BJ (cell line): ENCODE measurements around the gene B2M. TPM values are rescaled to one million over a fixed set of nuclear protein-coding genes. Genes with fewer than 3 reads are reported as not detected.
"Not testable (repeated sequence)": the region's sequence is repeated elsewhere in the genome, so short reads cannot be mapped to it uniquely, and the experiment has no call there.

ENCODE experiments used
- CTCF ChIA-PET: fragments of 350-600 bp; formaldehyde crosslinking; extraction: SDS; loops from one replicate; lab custom pipeline; 2021; ENCODE audit warnings: antibody characterized with exemption, inconsistent platforms; lab: Yijun Ruan, JAX
- POLR2A ChIA-PET: fragments of 300-600 bp; sonication (Branson Sonifier 250); formaldehyde crosslinking; extraction: SDS; loops from one replicate; lab custom pipeline; 2021; ENCODE audit warnings: antibody characterized with exemption; lab: Charles Lee
- DNase-seq: peaks from one replicate; pipeline ENCODE4 v3.0.0-alpha.2; 2011; ENCODE audit warnings: low read depth
- H3K27me3 ChIP-seq: 2 replicates; pipeline ENCODE4 v1.6.0; 2011; ENCODE audit warnings: low read length; ENCODE audit not compliant: control insufficient read depth, insufficient read depth
- H3K36me3 ChIP-seq: 2 replicates; pipeline ENCODE4 v1.5.1; 2011; ENCODE audit warnings: low read length; ENCODE audit not compliant: control insufficient read depth, insufficient read depth
- H3K4me3 ChIP-seq: 2 replicates; pipeline ENCODE4 v1.5.1; 2011; ENCODE audit warnings: low read depth, mild to moderate bottlenecking, control low read depth, low read length
- CTCF ChIP-seq: IDR thresholded peaks from 2 replicates; pipeline ENCODE4 v1.5.1; 2011; ENCODE audit warnings: low read depth, mild to moderate bottlenecking, control low read depth, inconsistent platforms, low read length, moderate library complexity; ENCODE audit not compliant: insufficient read depth
- polyA plus RNA-seq: library from polyadenylated mRNA; depleted of rRNA; stranded (reverse); fragments of >200 nt; gene quantifications from 2 replicates; pipeline ENCODE4 v1.2.3, GENCODE V29; 2011

B2M gene
- polyA plus RNA-seq, 1 experiment = 2,480 TPM

- ChIA-PET CTCF (interaction anchor here (1.0 to 1.3 kb wide), 2 partner anchors 29 to 44 kb away, joined by 3 to 4 read pairs; partner anchors contain the start of genes SPG11 and TRIM69), POLR2A (no interaction called here)
- H3K36me3 ChIP-seq = no peaks in the 10 kb centered on the region
- no peak for TF ChIP-seq CTCF
- no peak for DNase-seq
- H3K27me3 ChIP-seq = peaks cover 4% of the 10 kb centered on the region
- H3K4me3 ChIP-seq = no peak overlapping the region
Observed at GRCh38 chr15:44692659-44693058, 18.7 kb upstream of the B2M start.

- DNase-seq = no peak
- ChIA-PET POLR2A (no interaction called here), CTCF (interaction anchor here (2.9 kb wide), 1 partner anchor 31 kb away, joined by 8 read pairs; the partner anchor contains the start of gene SPG11)
Observed at GRCh38 chr15:44694416-44694815, 16.9 kb upstream of the B2M start.

GRCh38 chr15:44695294-44695693 is 16.0 kb upstream of the B2M start:
- DNase-seq = no peak
- no peak for TF ChIP-seq CTCF
- ChIA-PET CTCF (interaction anchor here (1.5 to 2.9 kb wide), 2 partner anchors 12 to 31 kb away, joined by 3 to 8 read pairs; partner anchors contain the start of gene SPG11), POLR2A (no interaction called here)
- Histone ChIP-seq H3K27me3 (peaks cover 4% of the 10 kb centered on the region), H3K36me3 (no peaks in the 10 kb centered on the region), H3K4me3 (no peak overlapping the region)

More at GRCh38 chr15:44694416-44694815, 16.9 kb upstream of the B2M start:
- Histone ChIP-seq H3K36me3 (no peaks in the 10 kb centered on the region), H3K4me3 (no peak overlapping the region), H3K27me3 (peaks cover 4% of the 10 kb centered on the region)
- TF ChIP-seq CTCF = no peak

- no peak overlapping the region for H3K4me3 ChIP-seq
- no peaks in the 10 kb centered on the region for H3K36me3 ChIP-seq
- DNase-seq = no peak
- ChIA-PET POLR2A (no interaction called here), CTCF (interaction anchor here (0.6 to 2.9 kb wide), 4 partner anchors 8 to 234 kb away, joined by 3 to 8 read pairs (median 6); partner anchors contain the start of genes B2M, PATL2 and SPG11)
- peaks cover 4% of the 10 kb centered on the region for H3K27me3 ChIP-seq
- no peak for TF ChIP-seq CTCF
Observed at GRCh38 chr15:44697014-44697413, 14.3 kb upstream of the B2M start.

- CTCF ChIA-PET = interaction anchor here (2.8 kb wide), 1 partner anchor 12 kb away, joined by 5 read pairs; the partner anchor contains the start of genes B2M and PATL2
- Histone ChIP-seq H3K36me3 (no peaks in the 10 kb centered on the region), H3K4me3 (no peak overlapping the region), H3K27me3 (peaks cover 3% of the 10 kb centered on the region)
- POLR2A ChIA-PET = no interaction called here
- no peak for TF ChIP-seq CTCF
- no peak for DNase-seq
Observed at GRCh38 chr15:44698641-44699040, 12.7 kb upstream of the B2M start.

- H3K4me3 ChIP-seq, CTCF ChIA-PET, POLR2A ChIA-PET, DNase-seq, H3K27me3 ChIP-seq, H3K36me3 ChIP-seq: not testable (repeated sequence)
Observed at GRCh38 chr15:44700676-44701075, 10.6 kb upstream of the B2M start.
